SK-N-MC (cell line): ENCODE data around the gene PDE4D.
A peak's percentile ranks its signal among the peaks of the same experiment; 100 is the strongest.

Source experiments
- DNase-seq: peaks from one replicate; pipeline ENCODE4 v3.0.0-alpha.2; 2011; ENCODE audit warnings: low read depth, low spot score
- H3K27ac ChIP-seq: fragments of 200-600 bp; sonication (generic); 2 replicates; pipeline ENCODE4 v1.5.1; 2016; ENCODE audit warnings: mixed run types
- H3K36me3 ChIP-seq: fragments of 200-600 bp; sonication (generic); 2 replicates; pipeline ENCODE4 v1.6.1; 2017; ENCODE audit warnings: antibody characterized with exemption, low read length, mixed read lengths; ENCODE audit not compliant: insufficient read depth
- H3K4me3 ChIP-seq: fragments of 200-600 bp; sonication (generic); 2 replicates; pipeline ENCODE4 v1.5.1; 2016
- H3K9ac ChIP-seq: fragments of 200-600 bp; sonication (generic); 2 replicates; pipeline ENCODE4 v1.8.0; 2017; ENCODE audit warnings: mixed run types, mixed read lengths; ENCODE audit not compliant: insufficient read length
- H3K9me3 ChIP-seq: fragments of 200-600 bp; sonication (generic); 2 replicates; pipeline ENCODE4 v1.6.1; 2017; ENCODE audit warnings: low read depth, mild to moderate bottlenecking, antibody characterized with exemption, low read length, moderate library complexity, mixed read lengths
- EZH2 ChIP-seq: fragments of 200-600 bp; sonication (generic); IDR thresholded peaks from one replicate; pipeline ENCODE4 v1.6.1; 2017; ENCODE audit warnings: antibody characterized with exemption
- FOXP2 ChIP-seq: optimal IDR thresholded peaks from 2 replicates; pipeline ENCODE3; 2011; ENCODE audit warnings: mild to moderate bottlenecking, moderate library complexity; ENCODE audit not compliant: insufficient read depth; ENCODE audit errors: extremely low read length, control extremely low read depth
- POLR2AphosphoS5 ChIP-seq: IDR thresholded peaks from 2 replicates; pipeline ENCODE4 v1.6.1; 2012; ENCODE audit warnings: mild to moderate bottlenecking, low read depth, low read length, borderline replicate concordance

Gene PDE4D

GRCh38 chr5:59724482-59725391 lies 168.8 kb downstream of the PDE4D start:
- Histone ChIP-seq H3K36me3 (no peaks in the 10 kb centered on the region), H3K27ac (peak overlapping the region; percentile 78), H3K9me3 (no peaks in the 10 kb centered on the region), H3K4me3 (peak overlapping the region; percentile 53), H3K9ac (peak overlapping the region; percentile 28)
- DNase-seq, result no peak
- TF ChIP-seq FOXP2 (no peak), EZH2 (no peak), POLR2AphosphoS5 (no peak)

- Histone ChIP-seq H3K9ac (no peak overlapping the region), H3K9me3 (no peaks in the 10 kb centered on the region), H3K4me3 (no peak overlapping the region), H3K36me3 (no peaks in the 10 kb centered on the region), H3K27ac (no peak overlapping the region)
- TF ChIP-seq POLR2AphosphoS5 (no peak), FOXP2 (no peak), EZH2 (no peak)
- DNase-seq, result no peak
Measured at GRCh38 chr5:59722874-59723273, 170.7 kb downstream of the PDE4D start.

- H3K36me3 ChIP-seq, result no peaks in the 10 kb centered on the region
- no peak overlapping the region for H3K9ac ChIP-seq
- TF ChIP-seq POLR2AphosphoS5 (no peak), FOXP2 (no peak), EZH2 (no peak)
- no peak for DNase-seq
- no peak overlapping the region for H3K4me3 ChIP-seq
- no peaks in the 10 kb centered on the region for H3K9me3 ChIP-seq
- H3K27ac ChIP-seq, result no peak overlapping the region
Measured at GRCh38 chr5:59721741-59722140, 171.8 kb downstream of the PDE4D start.

- no peaks in the 10 kb centered on the region for H3K36me3 ChIP-seq
- H3K27ac ChIP-seq, result no peak overlapping the region
- no peak overlapping the region for H3K4me3 ChIP-seq
- no peak overlapping the region for H3K9ac ChIP-seq
- no peak for TF ChIP-seq EZH2
- DNase-seq, result no peak
- no peaks in the 10 kb centered on the region for H3K9me3 ChIP-seq
Measured at GRCh38 chr5:59720063-59720462, 173.5 kb downstream of the PDE4D start.

DNA sequence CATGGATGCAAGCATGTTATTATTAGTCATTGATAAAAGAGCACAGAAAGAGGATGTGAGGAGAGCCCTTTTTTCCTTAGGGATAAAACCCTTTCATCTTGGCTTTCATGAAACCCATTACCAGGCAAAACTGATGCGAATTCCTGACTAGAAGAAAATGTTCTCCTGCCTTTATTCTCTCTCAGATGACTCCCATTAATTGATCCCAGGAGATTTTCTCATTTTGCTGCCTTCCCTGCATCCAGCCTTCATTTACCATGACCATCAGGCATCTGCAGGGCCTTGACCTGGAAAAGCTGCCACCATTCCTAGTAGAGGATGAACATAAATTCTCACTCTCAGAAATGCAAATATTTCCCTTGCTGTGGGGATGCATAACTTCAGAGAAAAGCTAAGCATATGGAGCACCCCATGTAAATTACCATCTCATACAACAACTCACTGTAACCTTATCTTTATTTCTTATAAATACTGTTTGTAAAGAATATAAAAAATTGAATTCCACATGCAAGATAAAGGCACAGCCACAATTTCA lies 176.5 kb downstream of the PDE4D start:
- Histone ChIP-seq H3K9ac (no peak overlapping the region), H3K27ac (no peak overlapping the region), H3K36me3 (no peaks in the 10 kb centered on the region), H3K9me3 (peaks cover 4% of the 10 kb centered on the region; the same call in 1 of the 2 replicates), H3K4me3 (no peak overlapping the region)
- TF ChIP-seq FOXP2 (no peak), EZH2 (no peak), POLR2AphosphoS5 (no peak)
- DNase-seq, result no peak

DNA sequence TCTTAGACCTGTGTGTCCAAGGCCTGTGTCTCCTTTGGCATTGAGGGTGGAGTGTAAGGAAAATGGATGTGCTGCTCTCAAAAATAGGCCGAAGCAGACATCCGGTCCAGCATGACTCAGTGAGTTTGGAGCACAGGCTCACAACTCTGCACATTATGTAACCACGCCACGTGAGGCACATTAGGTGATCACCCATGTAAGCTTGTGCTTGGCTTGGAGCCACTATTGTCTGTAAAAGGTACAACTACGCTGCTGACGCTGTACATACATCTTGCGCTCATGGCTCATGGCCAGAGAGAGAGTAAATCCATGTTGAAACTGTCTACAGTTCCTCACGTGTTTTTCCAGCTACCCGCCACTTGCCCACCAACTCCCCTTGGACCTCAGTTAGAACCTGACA lies 177.5 kb downstream of the PDE4D start:
- DNase-seq, result no peak
- H3K4me3 ChIP-seq, result no peak overlapping the region
- H3K9me3 ChIP-seq, result peaks cover 4% of the 10 kb centered on the region; the same call in 1 of the 2 replicates
- TF ChIP-seq POLR2AphosphoS5 (no peak), FOXP2 (no peak), EZH2 (no peak)
- no peaks in the 10 kb centered on the region for H3K36me3 ChIP-seq
- H3K9ac ChIP-seq, result no peak overlapping the region
- H3K27ac ChIP-seq, result no peak overlapping the region

GRCh38 chr5:59715228-59715627 lies 178.3 kb downstream of the PDE4D start:
- Histone ChIP-seq H3K4me3 (no peak overlapping the region), H3K27ac (no peak overlapping the region), H3K9ac (no peak overlapping the region), H3K36me3 (no peaks in the 10 kb centered on the region), H3K9me3 (peaks cover 4% of the 10 kb centered on the region; the same call in 1 of the 2 replicates)
- TF ChIP-seq FOXP2 (no peak), EZH2 (no peak), POLR2AphosphoS5 (no peak)
- DNase-seq, result no peak

DNA sequence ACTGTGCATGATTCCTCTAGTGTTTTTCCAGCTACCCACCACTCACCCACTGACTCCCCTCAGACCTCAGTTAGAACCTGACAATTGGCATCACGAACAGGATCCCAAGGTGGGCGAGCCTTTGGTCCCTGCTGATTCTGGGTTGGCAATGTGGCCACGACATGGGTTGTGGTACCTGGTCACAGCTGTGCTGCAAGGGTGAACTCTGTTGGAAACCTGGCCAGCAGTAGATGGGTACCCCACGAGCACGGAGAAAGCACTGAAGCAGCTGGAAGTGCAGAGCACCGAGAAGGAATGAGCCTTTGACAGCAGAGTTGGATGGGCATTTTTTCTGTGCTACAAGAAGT lies 180.1 kb downstream of the PDE4D start:
- no peak for DNase-seq

More for the DNA sequence above, 180.1 kb downstream of the PDE4D start:
- Histone ChIP-seq H3K9ac (no peak overlapping the region), H3K4me3 (no peak overlapping the region), H3K27ac (no peak overlapping the region), H3K36me3 (no peaks in the 10 kb centered on the region), H3K9me3 (peaks cover 4% of the 10 kb centered on the region; the same call in 1 of the 2 replicates)
- TF ChIP-seq FOXP2 (no peak), EZH2 (no peak), POLR2AphosphoS5 (no peak)
